ENCODE data around the gene SPPL2B.

Gene SPPL2B

GRCh38 chr19:2374808-2375207, 46.3 kb downstream of the SPPL2B start:
- Histone ChIP-seq H3K4me3 (ENCODE audit: low read length, poor library complexity, severe bottlenecking) (no peak overlapping the region), H3K9me2 (replicated peaks; ENCODE audit: low read depth, low read length) (no peaks in the 10 kb centered on the region), H4K20me1 (ENCODE audit: insufficient read depth, low read length, poor library complexity, severe bottlenecking) (no peaks in the 10 kb centered on the region), H3K36me3 (ENCODE audit: insufficient read depth, low read length) (no peaks in the 10 kb centered on the region), H3K27me3 (ENCODE audit: insufficient read depth, low read length, poor library complexity, severe bottlenecking) (no peaks in the 10 kb centered on the region), H3F3A (ENCODE audit: low read depth) (no peaks in the 10 kb centered on the region), H2AFZ (ENCODE audit: low read length) (no peak overlapping the region), H3K9me3 (ENCODE audit: insufficient read depth, low read depth, low read length) (peaks cover 3% of the 10 kb centered on the region; the same call in 1 of the 2 replicates), H3K79me2 (ENCODE audit: insufficient read depth, low read length) (no peaks in the 10 kb centered on the region), H3K9ac (ENCODE audit: low read depth, low read length, poor library complexity, severe bottlenecking) (no peak overlapping the region), H3K4me1 (ENCODE audit: insufficient read depth, low read length, poor library complexity, severe bottlenecking) (no peaks in the 10 kb centered on the region), H3K4me2 (ENCODE audit: low read depth, low read length, poor library complexity, severe bottlenecking) (no peak overlapping the region)
- TF ChIP-seq EZH2phosphoT487 (IDR thresholded peaks at IDR 0.05; ENCODE audit: borderline replicate concordance): no peak
- TF ChIP-seq, protein P1, sequence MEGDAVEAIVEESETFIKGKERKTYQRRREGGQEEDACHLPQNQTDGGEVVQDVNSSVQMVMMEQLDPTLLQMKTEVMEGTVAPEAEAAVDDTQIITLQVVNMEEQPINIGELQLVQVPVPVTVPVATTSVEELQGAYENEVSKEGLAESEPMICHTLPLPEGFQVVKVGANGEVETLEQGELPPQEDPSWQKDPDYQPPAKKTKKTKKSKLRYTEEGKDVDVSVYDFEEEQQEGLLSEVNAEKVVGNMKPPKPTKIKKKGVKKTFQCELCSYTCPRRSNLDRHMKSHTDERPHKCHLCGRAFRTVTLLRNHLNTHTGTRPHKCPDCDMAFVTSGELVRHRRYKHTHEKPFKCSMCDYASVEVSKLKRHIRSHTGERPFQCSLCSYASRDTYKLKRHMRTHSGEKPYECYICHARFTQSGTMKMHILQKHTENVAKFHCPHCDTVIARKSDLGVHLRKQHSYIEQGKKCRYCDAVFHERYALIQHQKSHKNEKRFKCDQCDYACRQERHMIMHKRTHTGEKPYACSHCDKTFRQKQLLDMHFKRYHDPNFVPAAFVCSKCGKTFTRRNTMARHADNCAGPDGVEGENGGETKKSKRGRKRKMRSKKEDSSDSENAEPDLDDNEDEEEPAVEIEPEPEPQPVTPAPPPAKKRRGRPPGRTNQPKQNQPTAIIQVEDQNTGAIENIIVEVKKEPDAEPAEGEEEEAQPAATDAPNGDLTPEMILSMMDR (conservative IDR thresholded peaks at IDR 0.05; ENCODE audit: low read length): no peak

DNA sequence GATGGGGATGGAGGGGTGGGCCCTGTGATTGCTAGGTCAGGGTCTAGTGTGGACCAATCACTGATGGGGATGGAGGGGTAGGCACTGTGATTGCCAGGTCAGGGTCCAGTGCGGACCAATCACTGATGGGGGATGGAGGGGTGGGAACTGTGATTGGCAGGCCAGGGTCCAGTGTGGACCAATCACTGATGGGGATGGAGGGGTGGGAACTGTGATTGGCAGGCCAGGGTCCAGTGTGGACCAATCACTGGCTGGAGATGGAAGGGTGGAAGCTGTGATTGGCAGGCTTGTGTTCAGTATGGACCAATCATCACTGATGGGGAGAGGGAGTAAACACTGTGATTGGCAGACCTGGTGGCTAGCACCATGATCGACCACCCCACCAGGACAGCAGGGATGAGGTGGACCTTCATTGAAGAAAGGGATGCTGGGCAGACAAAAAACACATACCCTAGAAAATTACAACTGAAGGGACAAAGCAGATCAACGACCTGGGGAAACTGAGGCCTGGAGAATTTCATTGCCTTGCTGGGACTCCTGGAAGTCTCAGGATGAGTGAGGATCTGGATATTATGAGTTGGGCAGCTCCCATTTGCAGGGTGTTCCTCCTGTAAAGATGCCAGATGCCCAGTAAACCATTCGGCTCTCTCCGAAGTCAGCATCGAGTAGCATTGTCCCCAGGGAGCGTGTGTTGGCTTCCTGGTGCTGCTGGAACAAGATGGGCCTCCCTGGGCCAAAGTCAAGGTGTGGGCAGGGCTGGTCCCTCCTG, 47.1 kb downstream of the SPPL2B start:
- Histone ChIP-seq H3K27me3 (ENCODE audit: insufficient read depth, low read length, poor library complexity, severe bottlenecking) (no peaks in the 10 kb centered on the region), H3K4me2 (ENCODE audit: low read depth, low read length, poor library complexity, severe bottlenecking) (no peak overlapping the region), H3K4me1 (ENCODE audit: insufficient read depth, low read length, poor library complexity, severe bottlenecking) (no peaks in the 10 kb centered on the region), H3K36me3 (ENCODE audit: insufficient read depth, low read length) (no peaks in the 10 kb centered on the region), H4K20me1 (ENCODE audit: insufficient read depth, low read length, poor library complexity, severe bottlenecking) (no peaks in the 10 kb centered on the region), H3K79me2 (ENCODE audit: insufficient read depth, low read length) (no peaks in the 10 kb centered on the region), H3F3A (ENCODE audit: low read depth) (no peaks in the 10 kb centered on the region), H3K9me3 (ENCODE audit: insufficient read depth, low read depth, low read length) (no peaks in the 10 kb centered on the region), H3K9ac (ENCODE audit: low read depth, low read length, poor library complexity, severe bottlenecking) (no peak overlapping the region), H3K9me2 (replicated peaks; ENCODE audit: low read depth, low read length) (no peaks in the 10 kb centered on the region), H2AFZ (ENCODE audit: low read length) (no peak overlapping the region), H3K4me3 (ENCODE audit: low read length, poor library complexity, severe bottlenecking) (no peak overlapping the region)
- TF ChIP-seq, protein P1 (conservative IDR thresholded peaks at IDR 0.05; ENCODE audit: low read length): no peak
- TF ChIP-seq EZH2phosphoT487 (IDR thresholded peaks at IDR 0.05; ENCODE audit: borderline replicate concordance): no peak

- H3K4me1 ChIP-seq (ENCODE audit: insufficient read depth, low read length, poor library complexity, severe bottlenecking): no peaks in the 10 kb centered on the region
- H3K4me2 ChIP-seq (ENCODE audit: low read depth, low read length, poor library complexity, severe bottlenecking): no peak overlapping the region
- no peaks in the 10 kb centered on the region for H3K79me2 ChIP-seq (ENCODE audit: insufficient read depth, low read length)
- H3K9me2 ChIP-seq (replicated peaks; ENCODE audit: low read depth, low read length): no peaks in the 10 kb centered on the region
- H3K9ac ChIP-seq (ENCODE audit: low read depth, low read length, poor library complexity, severe bottlenecking): no peak overlapping the region
- no peaks in the 10 kb centered on the region for H3K36me3 ChIP-seq (ENCODE audit: insufficient read depth, low read length)
- H3K4me3 ChIP-seq (ENCODE audit: low read length, poor library complexity, severe bottlenecking): no peak overlapping the region
- no peaks in the 10 kb centered on the region for H3K9me3 ChIP-seq (ENCODE audit: insufficient read depth, low read depth, low read length)
- H4K20me1 ChIP-seq (ENCODE audit: insufficient read depth, low read length, poor library complexity, severe bottlenecking): no peaks in the 10 kb centered on the region
- H3F3A ChIP-seq (ENCODE audit: low read depth): no peaks in the 10 kb centered on the region
- no peaks in the 10 kb centered on the region for H3K27me3 ChIP-seq (ENCODE audit: insufficient read depth, low read length, poor library complexity, severe bottlenecking)
- no peak for TF ChIP-seq EZH2phosphoT487 (IDR thresholded peaks at IDR 0.05; ENCODE audit: borderline replicate concordance)
- TF ChIP-seq, protein P1 (conservative IDR thresholded peaks at IDR 0.05; ENCODE audit: low read length): no peak
- H2AFZ ChIP-seq (ENCODE audit: low read length): no peak overlapping the region
These were observed 48.5 kb downstream of the SPPL2B start for GRCh38 chr19:2376784-2377519.
